ENCODE measurements around the gene CHAT. TPM values are rescaled to one million over a fixed set of nuclear protein-coding genes. Genes with fewer than 3 reads are reported as not detected.

The CHAT gene
- total and polyA plus RNA-seq, 2 donors (not counting 3 experiments of a cell fraction or from before 2014, with no cell fraction given) = not detected

- Histone ChIP-seq H3K4me3 (replicated peaks in 1 of 3; ENCODE audit: insufficient read depth in 1 of 3, low read depth in 1 of 3, low read length in 3 of 3) (no peak overlapping the region), H2AFZ (ENCODE audit: low read depth, low read length) (no peak overlapping the region), H3K9ac (replicated peaks; ENCODE audit: extremely low read depth, insufficient read depth, low read length) (no peak overlapping the region), H3K27ac (ENCODE audit: insufficient read depth, low read depth, low read length) (no peak overlapping the region), H3K9me3 (replicated peaks; ENCODE audit: control insufficient read depth, insufficient read depth, low read length) (no peaks in the 10 kb centered on the region), H3K4me1 (ENCODE audit: control insufficient read depth, extremely low read depth, insufficient read depth, low read length) (no peaks in the 10 kb centered on the region), H4K20me1 (replicated peaks; ENCODE audit: control insufficient read depth, extremely low read depth, insufficient read depth, low read length) (no peaks in the 10 kb centered on the region), H3K4me2 (ENCODE audit: insufficient read depth, low read length) (no peak overlapping the region), H3K9me1 (replicated peaks; ENCODE audit: control insufficient read depth, extremely low read depth, insufficient read depth, low read length) (no peaks in the 10 kb centered on the region), H3K27me3 (ENCODE audit: control insufficient read depth in 2 of 2, insufficient read depth in 2 of 2, low read length in 2 of 2) (peaks cover 0 to 3% of the 10 kb centered on the region in 2 experiments), H3K79me2 (ENCODE audit: control insufficient read depth, insufficient read depth, low read length) (no peaks in the 10 kb centered on the region), H3K36me3 (ENCODE audit: control insufficient read depth in 2 of 2, extremely low read depth in 1 of 2, insufficient read depth in 2 of 2, low read length in 2 of 2) (no peaks in the 10 kb centered on the region)
- DNase-seq (ENCODE audit: low read depth, low spot score) (no peak), FAIRE-seq (no peak)
- ChIA-PET CTCF (interaction anchor here (0.9 kb wide), 1 partner anchor 9 kb away, joined by 3 read pairs; no protein-coding TSS in a partner anchor), POLR2A (no interaction called here)
- dilution Hi-C loops (cut with MboI; ENCODE audit: extremely low pct_ligation_motif_present, low sequenced_read_pairs) (no loop called here), intact Hi-C loops (cut with micrococcal nuclease) (no loop called here)
- no peak for TF ChIP-seq POLR2A (IDR thresholded peaks at IDR 0.05; ENCODE audit: low read depth, low read length)
- no peak for TF ChIP-seq GATA2 (IDR thresholded peaks at IDR 0.05; ENCODE audit: insufficient read depth, insufficient read length, low read depth, low read length)
- TF ChIP-seq MAX (IDR thresholded peaks at IDR 0.05; ENCODE audit: insufficient read depth, insufficient read length) = no peak
- no peak for TF ChIP-seq EZH2 (IDR thresholded peaks at IDR 0.05; ENCODE audit: borderline replicate concordance, low read depth, low read length, severe bottlenecking)
- TF ChIP-seq FOS (IDR thresholded peaks at IDR 0.05; ENCODE audit: borderline replicate concordance, insufficient read depth, low read length) = no peak
- no TSS peak for BruUV-seq (replicated peaks)
These were observed 84.8 kb downstream of the CHAT start for GRCh38 chr10:49698679-49699078.

- intact Hi-C loops (cut with micrococcal nuclease) = no loop called here
- no peaks in the 10 kb centered on the region for H3K79me2 ChIP-seq (ENCODE audit: control insufficient read depth, insufficient read depth, low read length)
- H2AFZ ChIP-seq (ENCODE audit: low read depth, low read length) = no peak overlapping the region
- no peaks in the 10 kb centered on the region for H3K4me1 ChIP-seq (ENCODE audit: control insufficient read depth, extremely low read depth, insufficient read depth, low read length)
- H4K20me1 ChIP-seq (replicated peaks; ENCODE audit: control insufficient read depth, extremely low read depth, insufficient read depth, low read length) = no peaks in the 10 kb centered on the region
- no peaks in the 10 kb centered on the region for H3K9me1 ChIP-seq (replicated peaks; ENCODE audit: control insufficient read depth, extremely low read depth, insufficient read depth, low read length)
- no peak overlapping the region for H3K4me2 ChIP-seq (ENCODE audit: insufficient read depth, low read length)
- FAIRE-seq (no peak), DNase-seq (ENCODE audit: low read depth, low spot score) (no peak)
- H3K27me3 ChIP-seq (ENCODE audit: control insufficient read depth in 2 of 2, insufficient read depth in 2 of 2, low read length in 2 of 2) = peaks cover 0 to 3% of the 10 kb centered on the region in 2 experiments
- BruUV-seq (replicated peaks) = no TSS peak
- TF ChIP-seq MYC (IDR thresholded peaks at IDR 0.05; ENCODE audit: low read depth, low read length) (no peak), GATA2 (IDR thresholded peaks at IDR 0.05; ENCODE audit: insufficient read depth, insufficient read length, low read depth, low read length) (no peak), POLR2A (IDR thresholded peaks at IDR 0.05; ENCODE audit: low read depth, low read length) (no peak), CTCF (IDR thresholded peaks at IDR 0.05; ENCODE audit: extremely low read depth in 1 of 2, insufficient read depth in 1 of 2, low read depth in 1 of 2, low read length in 2 of 2) (no peak), FOS (IDR thresholded peaks at IDR 0.05; ENCODE audit: borderline replicate concordance, insufficient read depth, low read length) (no peak), JUN (IDR thresholded peaks at IDR 0.05; ENCODE audit: borderline replicate concordance, insufficient read depth, insufficient read length, low read depth) (no peak), MAX (IDR thresholded peaks at IDR 0.05; ENCODE audit: insufficient read depth, insufficient read length) (no peak), POLR2AphosphoS5 (IDR thresholded peaks at IDR 0.05; ENCODE audit: insufficient read depth, low read depth, low read length) (no peak), EZH2 (IDR thresholded peaks at IDR 0.05; ENCODE audit: borderline replicate concordance, low read depth, low read length, severe bottlenecking) (no peak)
- no peaks in the 10 kb centered on the region for H3K36me3 ChIP-seq (ENCODE audit: control insufficient read depth in 2 of 2, extremely low read depth in 1 of 2, insufficient read depth in 2 of 2, low read length in 2 of 2)
- H3K9ac ChIP-seq (replicated peaks; ENCODE audit: extremely low read depth, insufficient read depth, low read length) = no peak overlapping the region
- ChIA-PET POLR2A (no interaction called here), CTCF (no interaction called here)
- no peak overlapping the region for H3K27ac ChIP-seq (ENCODE audit: insufficient read depth, low read depth, low read length)
- dilution Hi-C loops (cut with MboI; ENCODE audit: extremely low pct_ligation_motif_present, low sequenced_read_pairs) = no loop called here
- no peak overlapping the region for H3K4me3 ChIP-seq (replicated peaks in 1 of 3; ENCODE audit: insufficient read depth in 1 of 3, low read depth in 1 of 3, low read length in 3 of 3)
- H3K9me3 ChIP-seq (replicated peaks; ENCODE audit: control insufficient read depth, insufficient read depth, low read length) = no peaks in the 10 kb centered on the region
These were observed 86.4 kb downstream of the CHAT start for GRCh38 chr10:49700211-49700610.
